Adrenal gland (tissue), 12 donors: ENCODE results near the gene CEP72. TPM values are rescaled to one million over a fixed set of nuclear protein-coding genes. Genes with fewer than 3 reads are reported as not detected.

ENCODE experiments used
- DNase-seq, 7 donors: peaks; one replicate each; pipeline ENCODE4 v3.0.0-alpha.2; 2019 to 2020
- H3K27ac ChIP-seq, 5 donors: fragments of 200-600 bp; sonication (generic) in 4 of 5; 1 replicate in 3 of 5; 2 replicates in 2 of 5; pipeline versions ENCODE4 v1.5.1 to v1.8.0; 2016 to 2020; ENCODE audit warnings: mild to moderate bottlenecking in 1 of 5
- H3K27me3 ChIP-seq: fragments of 200-600 bp; 2 replicates; pipeline ENCODE4 v1.8.0; 2021
- H3K36me3 ChIP-seq, 2 donors: fragments of 200-600 bp; replicated peaks in 1 of 2; 1 replicate in 1 of 2; 2 replicates in 1 of 2; pipeline versions ENCODE4 v1.5.1 to v1.8.0; 2018 to 2022
- H3K4me1 ChIP-seq, 2 donors: fragments of 200-600 bp; replicated peaks in 1 of 2; 1 replicate in 1 of 2; 2 replicates in 1 of 2; pipeline versions ENCODE4 v1.5.1 to v1.8.0; 2018 to 2021
- H3K4me3 ChIP-seq, 4 donors: fragments of 200-600 bp; sonication (generic) in 3 of 4; one replicate each; pipeline ENCODE4 v1.5.1; 2016 to 2018
- H3K9me3 ChIP-seq, 3 donors: fragments of 200-600 bp; sonication (generic) in 1 of 3; replicated peaks in 1 of 3; 1 replicate in 2 of 3; 2 replicates in 1 of 3; pipeline versions ENCODE4 v1.5.1 to v1.8.0; 2016 to 2021
- CTCF ChIP-seq, 6 experiments: fragments of 450-650 bp in 4 of 6; fragments of 200-600 bp in 2 of 6; sonication (generic) in 1 of 6; IDR thresholded peaks; 1 replicate in 5 of 6; 2 replicates in 1 of 6; pipeline versions ENCODE4 v1.5.1 to v1.8.0; 2016 to 2021; ENCODE audit warnings: antibody characterized with exemption in 6 of 6, mild to moderate bottlenecking in 2 of 6, moderate library complexity in 1 of 6
- POLR2A ChIP-seq, 2 donors: fragments of 450-650 bp; IDR thresholded peaks; one replicate each; pipeline ENCODE4 v1.6.1; 2017; ENCODE audit warnings: antibody characterized with exemption in 2 of 2, mild to moderate bottlenecking in 2 of 2, moderate library complexity in 1 of 2
- WGBS, 4 donors: extraction: QIAGEN DNeasy Blood & Tissue Kit in 2 of 4; methylation state at CpG; one replicate each; pipeline versions ENCODE4 v1.1.5 to v1.1.7; 2013 to 2017; 5-methylcytosine and 5-hydroxymethylcytosine counted together
- intact Hi-C, 2 donors: fragments of 100-400 bp; cut with DNase I; formaldehyde crosslinking; loops; one replicate each; pipeline versions ENCODE4 v1.14.1 to v1.15.0; 2022 to 2023
- polyA plus RNA-seq, 3 donors: library from polyadenylated mRNA; stranded (reverse); fragments of 200-250 nt in 2 of 3; fragments of 350-450 nt in 1 of 3; fragmentation: Illumina TruSeq in 1 of 3; extraction: RNeasy Lipid Tissue Mini Kit (QIAGEN cat#74804) in 1 of 3; gene quantifications; one replicate each; pipeline ENCODE4 v1.2.3, GENCODE V29; 2013 to 2014
- total RNA-seq, 9 donors: library from RNA; depleted of rRNA in 4 of 9; stranded (reverse); fragments of >200 nt in 4 of 9; fragments of 120-200 nt in 1 of 9; fragmentation: NEBNext Ultra II Directional in 1 of 9; extraction: Animal tissue kit (Norgen Biotek cat#: 25700) in 1 of 9; gene quantifications; one replicate each; pipeline versions ENCODE4 v1.1.0 to v1.2.4, GENCODE V29; 2013 to 2023
- donor health status: healthy with polysubstance abuse.
- donor health status: Bipolar disorder and iron deficiency.
- donor health status: DM: yes; HTN: yes; CAD: no.
- donor health status: DM: no; HTN: no; CAD: no.
- donor health status: DM: no; HTN: no; CAD: no.
- donor health status: DM: yes; HTN: yes; CAD: no.

CEP72 gene
- total and polyA plus RNA-seq, 12 donors: 0.36 to 7.8 (median 2.5) TPM

GRCh38 chr5:608429-609370 is 3.4 kb upstream of the CEP72 start:
- intact Hi-C loops: no loop called here
- H3K36me3 ChIP-seq: no peaks in the 10 kb centered on the region
- H3K27ac ChIP-seq: no peak overlapping the region
- peaks cover 7% of the 10 kb centered on the region for H3K27me3 ChIP-seq
- WGBS, 4 donors: 83 to 91% (median 85%) methylated on average over 8 to 31 of the region's 31 CpGs
- H3K9me3 ChIP-seq: no peaks in the 10 kb centered on the region
- TF ChIP-seq CTCF (IDR thresholded peaks at IDR 0.05): no peak
- no peak for TF ChIP-seq POLR2A (IDR thresholded peaks at IDR 0.05)
- no peak overlapping the region for H3K4me3 ChIP-seq
- DNase-seq: peak in 3 of 7 donors; percentile 4 to 23 (median 13)
- peaks cover 6% of the 10 kb centered on the region in 2 donors for H3K4me1 ChIP-seq

DNA sequence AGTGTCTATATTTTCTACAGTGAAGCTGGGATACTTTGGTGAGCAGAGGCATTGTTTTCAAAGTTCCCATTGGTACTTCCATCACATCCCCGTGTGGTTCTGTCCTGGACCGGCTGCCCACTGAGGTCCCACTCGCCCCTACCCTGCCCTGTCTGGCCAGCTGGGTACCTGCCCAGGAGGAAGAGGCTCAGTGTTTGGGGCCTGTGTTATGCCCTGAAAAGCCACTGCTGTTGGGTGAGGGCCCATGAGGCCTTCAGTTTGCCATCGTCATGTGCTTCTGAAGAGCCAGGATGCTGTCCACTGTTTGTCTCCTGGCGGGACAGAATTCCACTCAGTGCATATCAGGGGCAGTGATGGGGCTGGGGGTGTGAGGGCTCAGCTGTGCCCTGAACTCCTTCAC is 2.6 kb upstream of the CEP72 start:
- TF ChIP-seq CTCF (IDR thresholded peaks at IDR 0.05) (no peak), POLR2A (IDR thresholded peaks at IDR 0.05) (no peak)
- no peaks in the 10 kb centered on the region for H3K9me3 ChIP-seq
- H3K4me3 ChIP-seq: no peak overlapping the region
- no peak overlapping the region for H3K27ac ChIP-seq
- peaks cover 3% of the 10 kb centered on the region for H3K27me3 ChIP-seq
- intact Hi-C loops: no loop called here
- peaks cover 6% of the 10 kb centered on the region in 2 donors for H3K4me1 ChIP-seq
- 82 to 96% (median 91%) methylated on average over 3 to 5 of the region's 5 CpGs for WGBS, 4 donors
- no peaks in the 10 kb centered on the region for H3K36me3 ChIP-seq
- DNase-seq: peak in 3 of 7 donors; percentile 9 to 35 (median 11)

DNA sequence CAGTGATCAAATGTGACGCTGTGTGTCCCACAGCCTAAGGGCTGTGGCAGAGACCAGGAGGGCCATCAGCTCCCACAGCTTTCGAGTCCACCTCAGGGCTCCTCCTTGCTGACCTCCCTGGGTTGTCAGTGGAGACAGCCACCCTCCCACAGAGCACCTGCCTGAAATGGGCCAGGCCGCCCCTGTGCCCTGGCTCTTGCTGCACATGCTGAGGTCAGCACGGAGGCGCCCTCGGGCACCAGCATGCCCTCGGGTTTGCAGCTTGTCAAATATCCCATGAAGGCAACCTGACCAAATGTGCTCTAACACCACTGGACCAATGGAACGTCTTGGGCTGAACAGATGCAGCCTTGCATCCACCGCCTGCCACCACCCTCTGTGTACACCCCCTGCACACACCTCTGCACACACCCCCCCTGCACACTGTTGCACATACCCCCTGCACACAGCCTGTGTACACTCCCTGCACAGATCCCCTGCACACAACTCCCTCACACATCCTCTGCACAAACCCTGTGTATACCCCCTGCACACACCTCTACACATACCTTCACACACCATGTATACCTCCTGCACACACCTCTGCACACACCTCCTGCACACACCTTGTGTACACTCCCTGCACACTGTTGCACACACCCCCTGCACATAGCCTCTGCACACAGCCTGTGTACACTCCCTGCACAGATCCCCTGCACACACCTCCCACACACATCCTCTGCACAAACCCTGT is 2.0 kb upstream of the CEP72 start:
- DNase-seq: peak in 2 of 7 donors; percentile 10 to 38

More for the DNA sequence above, 2.0 kb upstream of the CEP72 start:
- Histone ChIP-seq H3K27ac (no peak overlapping the region), H3K27me3 (no peaks in the 10 kb centered on the region), H3K9me3 (no peaks in the 10 kb centered on the region), H3K4me1 (peaks cover 6% of the 10 kb centered on the region in 2 donors), H3K36me3 (no peaks in the 10 kb centered on the region), H3K4me3 (no peak overlapping the region)
- 83 to 92% (median 90%) methylated on average over 5 to 9 of the region's 9 CpGs for WGBS, 4 donors
- intact Hi-C loops: no loop called here
- TF ChIP-seq POLR2A (IDR thresholded peaks at IDR 0.05) (no peak), CTCF (IDR thresholded peaks at IDR 0.05) (no peak)
